Tibial nerve (tissue), 3 donors: Measurements from ENCODE around the gene TNK2.

ENCODE experiments used
- POLR2A ChIP-seq, 2 donors: fragments of 450-650 bp; IDR thresholded peaks; one replicate each; pipeline ENCODE4 v1.6.1; 2017; ENCODE audit warnings: antibody characterized with exemption in 2 of 2, mild to moderate bottlenecking in 2 of 2, moderate library complexity in 2 of 2
- TF ChIP-seq, protein P1 (sequence below), 5 experiments: fragments of 200-600 bp in 3 of 5; fragments of 450-650 bp in 2 of 5; sonication (generic) in 3 of 5; IDR thresholded peaks; one replicate each; pipeline ENCODE4 v1.5.1; 2016 to 2019; ENCODE audit warnings: antibody characterized with exemption in 5 of 5, mild to moderate bottlenecking in 3 of 5, moderate library complexity in 2 of 5

DNA sequence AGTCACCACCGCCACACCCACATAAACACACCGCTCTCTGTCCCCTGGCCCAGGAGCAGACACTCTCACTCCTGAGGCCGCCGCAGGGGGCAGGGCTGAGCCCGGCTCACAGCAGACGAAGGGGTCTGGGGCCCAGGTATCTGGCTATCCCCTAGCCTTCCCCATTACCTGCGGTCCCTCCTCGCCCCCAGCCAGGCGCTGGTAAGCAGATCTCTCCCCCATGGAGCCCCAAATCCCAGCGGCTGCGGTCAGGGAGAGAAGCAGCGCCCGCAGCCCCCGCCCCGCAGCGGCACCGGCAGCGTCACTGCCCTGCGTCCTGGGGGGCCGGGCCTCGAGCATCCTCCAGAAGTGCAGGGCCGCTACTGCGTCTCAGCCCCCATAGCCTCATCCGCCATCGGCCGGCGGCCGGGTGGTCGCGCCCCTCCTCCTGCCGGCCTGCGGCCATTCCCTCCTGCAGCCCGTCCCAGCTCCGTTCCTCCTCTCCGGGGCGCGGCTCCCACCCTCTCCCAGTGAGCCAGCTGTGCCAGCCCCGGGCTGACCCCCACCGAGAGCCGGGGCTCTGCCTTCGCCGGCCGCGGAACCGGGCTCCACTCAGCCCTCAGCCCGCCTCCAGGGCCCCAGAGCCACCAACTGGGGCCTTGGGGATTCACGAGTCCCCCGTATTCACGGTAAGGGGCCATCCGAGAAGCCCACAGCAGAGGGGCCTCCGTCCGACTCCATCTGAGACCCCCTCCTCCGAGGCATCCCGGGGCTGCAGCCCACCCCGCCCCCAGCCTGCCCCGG lies 13.1 kb downstream of the TNK2 start:
- TF ChIP-seq, protein P1, sequence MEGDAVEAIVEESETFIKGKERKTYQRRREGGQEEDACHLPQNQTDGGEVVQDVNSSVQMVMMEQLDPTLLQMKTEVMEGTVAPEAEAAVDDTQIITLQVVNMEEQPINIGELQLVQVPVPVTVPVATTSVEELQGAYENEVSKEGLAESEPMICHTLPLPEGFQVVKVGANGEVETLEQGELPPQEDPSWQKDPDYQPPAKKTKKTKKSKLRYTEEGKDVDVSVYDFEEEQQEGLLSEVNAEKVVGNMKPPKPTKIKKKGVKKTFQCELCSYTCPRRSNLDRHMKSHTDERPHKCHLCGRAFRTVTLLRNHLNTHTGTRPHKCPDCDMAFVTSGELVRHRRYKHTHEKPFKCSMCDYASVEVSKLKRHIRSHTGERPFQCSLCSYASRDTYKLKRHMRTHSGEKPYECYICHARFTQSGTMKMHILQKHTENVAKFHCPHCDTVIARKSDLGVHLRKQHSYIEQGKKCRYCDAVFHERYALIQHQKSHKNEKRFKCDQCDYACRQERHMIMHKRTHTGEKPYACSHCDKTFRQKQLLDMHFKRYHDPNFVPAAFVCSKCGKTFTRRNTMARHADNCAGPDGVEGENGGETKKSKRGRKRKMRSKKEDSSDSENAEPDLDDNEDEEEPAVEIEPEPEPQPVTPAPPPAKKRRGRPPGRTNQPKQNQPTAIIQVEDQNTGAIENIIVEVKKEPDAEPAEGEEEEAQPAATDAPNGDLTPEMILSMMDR (IDR thresholded peaks at IDR 0.05), result no peak
- TF ChIP-seq POLR2A (IDR thresholded peaks at IDR 0.05), result no peak
